ENCODE measurements around the gene GALNT16. TPM values are rescaled to one million over a fixed set of nuclear protein-coding genes. Genes with fewer than 3 reads are reported as not detected.

GALNT16 gene
- total RNA-seq, 1 donor from 2014 or later = 3.5 TPM

DNA sequence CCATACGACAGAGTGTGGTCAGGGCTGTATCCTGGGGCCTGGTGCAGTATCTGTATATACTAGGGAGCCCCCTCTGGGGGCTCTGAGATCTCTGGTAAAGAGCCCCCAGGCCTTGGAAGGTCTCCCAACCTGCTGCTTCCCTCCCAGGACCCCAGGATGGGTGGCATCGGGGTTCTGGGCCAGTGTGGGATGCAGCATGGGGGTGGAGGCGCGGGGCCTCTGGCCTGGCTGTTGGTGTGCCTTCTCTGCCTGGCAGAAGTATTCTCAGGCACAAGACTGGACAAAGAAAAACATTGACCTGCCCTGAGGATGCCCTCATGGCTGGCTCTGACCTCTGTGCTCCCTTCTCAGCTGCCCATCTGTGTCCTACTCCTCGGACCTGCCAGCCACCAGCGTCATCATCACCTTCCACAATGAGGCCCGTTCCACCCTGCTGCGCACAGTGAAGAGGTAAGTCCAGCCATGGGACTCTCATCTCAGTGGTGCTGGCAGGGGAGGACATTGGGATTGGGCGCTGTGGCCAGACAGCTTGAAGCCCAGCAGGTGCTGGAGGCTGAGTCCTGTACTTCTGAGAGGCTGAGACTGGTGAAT is 64.5 kb downstream of the GALNT16 start:
- intact Hi-C loops (cut with DNase I) = no loop called here
- no peak for DNase-seq
- TF ChIP-seq, protein P1, sequence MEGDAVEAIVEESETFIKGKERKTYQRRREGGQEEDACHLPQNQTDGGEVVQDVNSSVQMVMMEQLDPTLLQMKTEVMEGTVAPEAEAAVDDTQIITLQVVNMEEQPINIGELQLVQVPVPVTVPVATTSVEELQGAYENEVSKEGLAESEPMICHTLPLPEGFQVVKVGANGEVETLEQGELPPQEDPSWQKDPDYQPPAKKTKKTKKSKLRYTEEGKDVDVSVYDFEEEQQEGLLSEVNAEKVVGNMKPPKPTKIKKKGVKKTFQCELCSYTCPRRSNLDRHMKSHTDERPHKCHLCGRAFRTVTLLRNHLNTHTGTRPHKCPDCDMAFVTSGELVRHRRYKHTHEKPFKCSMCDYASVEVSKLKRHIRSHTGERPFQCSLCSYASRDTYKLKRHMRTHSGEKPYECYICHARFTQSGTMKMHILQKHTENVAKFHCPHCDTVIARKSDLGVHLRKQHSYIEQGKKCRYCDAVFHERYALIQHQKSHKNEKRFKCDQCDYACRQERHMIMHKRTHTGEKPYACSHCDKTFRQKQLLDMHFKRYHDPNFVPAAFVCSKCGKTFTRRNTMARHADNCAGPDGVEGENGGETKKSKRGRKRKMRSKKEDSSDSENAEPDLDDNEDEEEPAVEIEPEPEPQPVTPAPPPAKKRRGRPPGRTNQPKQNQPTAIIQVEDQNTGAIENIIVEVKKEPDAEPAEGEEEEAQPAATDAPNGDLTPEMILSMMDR (IDR thresholded peaks at IDR 0.05) = no peak

DNA sequence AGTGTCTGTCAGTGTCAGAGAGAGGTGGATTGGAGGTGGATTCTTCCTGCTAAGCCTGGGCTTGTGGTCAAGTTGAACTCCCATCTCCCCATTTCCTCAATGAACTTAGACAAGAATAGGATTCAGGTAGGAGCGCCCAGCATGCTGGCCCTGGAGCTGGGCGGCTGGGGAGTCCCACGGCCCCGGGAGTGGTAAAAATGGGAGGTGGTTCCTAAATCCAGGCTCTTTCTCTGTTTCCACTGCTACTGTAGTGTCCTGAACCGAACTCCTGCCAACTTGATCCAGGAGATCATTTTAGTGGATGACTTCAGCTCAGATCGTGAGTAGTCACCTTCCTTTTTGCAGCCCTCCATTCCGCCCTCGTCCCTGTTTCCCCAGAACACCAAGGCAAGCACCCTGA is 65.1 kb downstream of the GALNT16 start:
- no peaks in the 10 kb centered on the region for H3K36me3 ChIP-seq
- TF ChIP-seq, protein P1 (IDR thresholded peaks at IDR 0.05) = no peak
- intact Hi-C loops (cut with DNase I) = no loop called here
- H3K9me3 ChIP-seq = no peaks in the 10 kb centered on the region
- ATAC-seq (no peak), DNase-seq (no peak)
- H3K27ac ChIP-seq = no peak overlapping the region
- no peaks in the 10 kb centered on the region for H3K4me1 ChIP-seq
- H3K4me3 ChIP-seq = no peak overlapping the region
- no peaks in the 10 kb centered on the region for H3K27me3 ChIP-seq (ENCODE audit: low read depth)

More for the DNA sequence above, 64.5 kb downstream of the GALNT16 start:
- no peak overlapping the region for H3K4me3 ChIP-seq
- no peak overlapping the region for H3K27ac ChIP-seq
- no peaks in the 10 kb centered on the region for H3K36me3 ChIP-seq
- no peaks in the 10 kb centered on the region for H3K9me3 ChIP-seq
- no peaks in the 10 kb centered on the region for H3K4me1 ChIP-seq
- no peaks in the 10 kb centered on the region for H3K27me3 ChIP-seq (ENCODE audit: low read depth)
- ATAC-seq = no peak

DNA sequence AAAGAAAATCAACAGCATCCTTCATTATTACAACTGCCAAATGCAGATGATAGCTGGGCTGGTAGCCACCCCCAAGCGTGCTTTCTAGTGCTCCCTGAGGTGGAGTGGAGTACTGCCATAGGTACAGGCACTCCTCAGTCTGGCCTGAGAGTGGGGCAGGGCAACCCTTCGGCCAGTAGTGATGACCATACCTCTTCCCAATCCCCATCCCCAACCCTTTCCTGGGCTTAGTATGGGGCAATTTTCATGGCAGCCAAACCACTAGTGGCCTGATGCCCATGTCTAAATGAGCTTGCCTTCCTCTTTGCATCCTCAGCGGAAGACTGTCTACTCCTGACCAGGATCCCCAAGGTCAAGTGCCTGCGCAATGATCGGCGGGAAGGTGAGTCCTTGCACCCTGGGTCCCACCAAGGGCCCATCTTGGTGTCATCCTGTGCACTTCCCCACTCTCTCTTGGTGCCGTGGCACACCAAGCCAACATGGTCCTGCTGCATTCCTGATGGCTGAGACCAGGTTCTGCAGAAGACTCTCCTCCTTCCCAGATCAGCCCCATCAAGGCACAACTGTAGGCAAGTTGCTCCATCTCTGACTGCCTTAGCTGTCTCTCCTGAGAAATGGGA is 65.8 kb downstream of the GALNT16 start:
- no peaks in the 10 kb centered on the region for H3K36me3 ChIP-seq
- H3K27me3 ChIP-seq (ENCODE audit: low read depth) = no peaks in the 10 kb centered on the region
- H3K4me1 ChIP-seq = no peaks in the 10 kb centered on the region
- H3K27ac ChIP-seq = no peak overlapping the region
- intact Hi-C loops (cut with DNase I) = no loop called here
- no peak overlapping the region for H3K4me3 ChIP-seq
- DNase-seq (no peak), ATAC-seq (no peak)
- H3K9me3 ChIP-seq = no peaks in the 10 kb centered on the region
- TF ChIP-seq, protein P1 (IDR thresholded peaks at IDR 0.05) = no peak

- H3K9me3 ChIP-seq = no peaks in the 10 kb centered on the region
- TF ChIP-seq, protein P1 (IDR thresholded peaks at IDR 0.05) = no peak
- no peaks in the 10 kb centered on the region for H3K27me3 ChIP-seq (ENCODE audit: low read depth)
- intact Hi-C loops (cut with DNase I) = no loop called here
- DNase-seq (no peak), ATAC-seq (no peak)
- no peaks in the 10 kb centered on the region for H3K4me1 ChIP-seq
- no peak overlapping the region for H3K4me3 ChIP-seq
- H3K36me3 ChIP-seq = no peaks in the 10 kb centered on the region
- H3K27ac ChIP-seq = no peak overlapping the region
Measured at GRCh38 chr14:69326611-69327010, 66.7 kb downstream of the GALNT16 start.

GRCh38 chr14:69327507-69327906 is 67.5 kb downstream of the GALNT16 start:
- H3K36me3 ChIP-seq = no peaks in the 10 kb centered on the region
- DNase-seq (no peak), ATAC-seq (no peak)
- no peaks in the 10 kb centered on the region for H3K9me3 ChIP-seq
- TF ChIP-seq, protein P1 (IDR thresholded peaks at IDR 0.05) = no peak
- no peaks in the 10 kb centered on the region for H3K4me1 ChIP-seq
- H3K27ac ChIP-seq = no peak overlapping the region
- intact Hi-C loops (cut with DNase I) = no loop called here
- no peaks in the 10 kb centered on the region for H3K27me3 ChIP-seq (ENCODE audit: low read depth)
- no peak overlapping the region for H3K4me3 ChIP-seq

Measured in lower lobe of right lung (tissue), 2 donors.